ENCODE results near the gene PRKCA.

DNA sequence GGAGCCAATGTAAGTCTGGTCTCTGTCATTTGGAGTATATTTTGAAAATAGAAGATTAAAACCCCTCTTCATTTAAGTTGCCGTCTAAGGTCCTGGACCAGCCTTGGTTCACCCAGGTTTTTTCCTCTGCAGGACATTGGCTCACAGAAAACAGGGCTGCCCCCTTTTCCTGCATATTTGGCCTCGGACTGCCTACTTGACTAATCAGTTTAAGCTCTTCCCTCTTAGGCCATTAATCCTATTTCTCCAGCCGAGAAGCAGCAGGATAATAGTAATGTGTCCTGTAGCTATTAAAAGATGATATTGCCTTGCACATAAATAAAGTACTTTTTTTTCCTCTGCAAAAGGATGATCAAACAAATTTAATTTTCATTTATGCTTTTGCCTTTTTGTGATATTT lies 52.1 kb downstream of the PRKCA start:
- TF ChIP-seq YY1 (IDR thresholded peaks at IDR 0.05; ENCODE audit: borderline replicate concordance in 1 of 3, control insufficient read depth in 1 of 3, extremely low read depth in 1 of 3, insufficient read depth in 3 of 3, insufficient read length in 1 of 3, insufficient replicate concordance in 2 of 3, low read depth in 1 of 3, low read length in 2 of 3) (no peak), ZNF143 (CRISPR knock-in tag; IDR thresholded peaks at IDR 0.05) (no peak), CTCF (IDR thresholded peaks at IDR 0.05 in 2 of 3, conservative IDR thresholded peaks at IDR 0.05 in 1 of 3; ENCODE audit: insufficient read depth in 2 of 3, low read depth in 1 of 3, low read length in 3 of 3) (no peak), IRF2 (CRISPR knock-in tag; IDR thresholded peaks at IDR 0.05) (no peak), SUPT5H (IDR thresholded peaks at IDR 0.05) (no peak), POLR2A (conservative IDR thresholded peaks at IDR 0.05) (no peak)
- TF ChIP-seq, protein P1, sequence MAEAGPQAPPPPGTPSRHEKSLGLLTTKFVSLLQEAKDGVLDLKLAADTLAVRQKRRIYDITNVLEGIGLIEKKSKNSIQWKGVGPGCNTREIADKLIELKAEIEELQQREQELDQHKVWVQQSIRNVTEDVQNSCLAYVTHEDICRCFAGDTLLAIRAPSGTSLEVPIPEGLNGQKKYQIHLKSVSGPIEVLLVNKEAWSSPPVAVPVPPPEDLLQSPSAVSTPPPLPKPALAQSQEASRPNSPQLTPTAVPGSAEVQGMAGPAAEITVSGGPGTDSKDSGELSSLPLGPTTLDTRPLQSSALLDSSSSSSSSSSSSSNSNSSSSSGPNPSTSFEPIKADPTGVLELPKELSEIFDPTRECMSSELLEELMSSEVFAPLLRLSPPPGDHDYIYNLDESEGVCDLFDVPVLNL (CRISPR knock-in tag; IDR thresholded peaks at IDR 0.05; ENCODE audit: low read depth) = no peak

Data from K562 (cell line).